ENCODE data around the gene FMN1. TPM values are rescaled to one million over a fixed set of nuclear protein-coding genes. Genes with fewer than 3 reads are reported as not detected.

The FMN1 gene
- total RNA-seq, 1 donor from 2014 or later, result 1.6 TPM

DNA sequence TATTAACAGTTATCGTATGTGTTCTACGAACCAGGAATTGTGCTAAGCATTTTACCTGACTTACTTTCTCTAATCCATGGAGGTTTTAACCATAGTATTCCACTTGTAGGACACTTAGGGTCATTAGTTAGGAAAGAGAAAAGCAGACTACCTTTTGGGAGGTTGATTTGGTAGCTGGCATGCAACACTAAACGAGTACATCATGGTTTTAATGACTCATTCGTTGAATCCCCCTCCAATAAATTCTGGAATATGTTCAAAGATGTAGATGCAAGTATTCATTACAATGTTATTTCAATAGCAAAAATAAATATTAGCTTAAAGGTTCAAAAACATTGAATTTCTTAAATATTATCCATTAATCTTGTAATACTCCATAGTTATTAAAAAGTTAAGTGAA is 162.5 kb downstream of the FMN1 start:
- no peak overlapping the region for H3K4me3 Mint-ChIP-seq
- DNase-seq (ENCODE audit: low spot score in 2 of 2, unreplicated experiment in 2 of 2), result no peak

DNA sequence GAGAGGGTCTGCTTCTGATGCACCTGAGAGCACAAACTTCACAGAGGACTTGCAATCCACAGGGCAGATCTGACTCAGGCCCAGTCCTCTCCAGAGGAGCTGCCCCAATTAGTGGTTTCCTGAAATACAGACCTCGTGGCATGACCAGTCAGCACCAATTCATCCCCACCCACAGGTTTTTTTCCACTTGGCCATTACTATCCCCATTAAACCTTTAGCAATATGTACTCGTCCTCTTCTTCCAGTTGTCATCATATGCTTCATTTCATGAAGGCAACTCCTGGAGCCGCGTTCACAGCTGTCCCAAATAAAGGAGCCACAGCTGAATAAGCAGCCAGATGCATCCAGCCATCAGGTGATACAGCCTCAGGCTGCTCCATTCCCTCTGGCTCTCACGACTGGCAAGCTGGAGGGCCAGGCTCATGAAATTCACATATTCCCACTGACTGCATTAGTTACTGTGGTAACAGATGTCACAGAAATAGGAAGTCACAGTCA is 163.1 kb downstream of the FMN1 start:
- DNase-seq (ENCODE audit: low spot score in 2 of 2, unreplicated experiment in 2 of 2), result no peak
- no peaks in the 10 kb centered on the region for H3K4me1 Mint-ChIP-seq
- TF ChIP-seq, protein P1, sequence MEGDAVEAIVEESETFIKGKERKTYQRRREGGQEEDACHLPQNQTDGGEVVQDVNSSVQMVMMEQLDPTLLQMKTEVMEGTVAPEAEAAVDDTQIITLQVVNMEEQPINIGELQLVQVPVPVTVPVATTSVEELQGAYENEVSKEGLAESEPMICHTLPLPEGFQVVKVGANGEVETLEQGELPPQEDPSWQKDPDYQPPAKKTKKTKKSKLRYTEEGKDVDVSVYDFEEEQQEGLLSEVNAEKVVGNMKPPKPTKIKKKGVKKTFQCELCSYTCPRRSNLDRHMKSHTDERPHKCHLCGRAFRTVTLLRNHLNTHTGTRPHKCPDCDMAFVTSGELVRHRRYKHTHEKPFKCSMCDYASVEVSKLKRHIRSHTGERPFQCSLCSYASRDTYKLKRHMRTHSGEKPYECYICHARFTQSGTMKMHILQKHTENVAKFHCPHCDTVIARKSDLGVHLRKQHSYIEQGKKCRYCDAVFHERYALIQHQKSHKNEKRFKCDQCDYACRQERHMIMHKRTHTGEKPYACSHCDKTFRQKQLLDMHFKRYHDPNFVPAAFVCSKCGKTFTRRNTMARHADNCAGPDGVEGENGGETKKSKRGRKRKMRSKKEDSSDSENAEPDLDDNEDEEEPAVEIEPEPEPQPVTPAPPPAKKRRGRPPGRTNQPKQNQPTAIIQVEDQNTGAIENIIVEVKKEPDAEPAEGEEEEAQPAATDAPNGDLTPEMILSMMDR (IDR thresholded peaks at IDR 0.05; ENCODE audit: unreplicated experiment), result no peak
- no peak overlapping the region for H3K27ac Mint-ChIP-seq
- no peak overlapping the region for H3K4me3 Mint-ChIP-seq
- H3K9me3 Mint-ChIP-seq, result peaks cover 9% of the 10 kb centered on the region
- H3K27me3 Mint-ChIP-seq (ENCODE audit: low read depth), result peaks cover 2% of the 10 kb centered on the region
- no peaks in the 10 kb centered on the region for H3K36me3 Mint-ChIP-seq

More for the DNA sequence above, 162.5 kb downstream of the FMN1 start:
- Mint-ChIP-seq H3K9me3 (peaks cover 9% of the 10 kb centered on the region), H3K27ac (no peak overlapping the region), H3K36me3 (no peaks in the 10 kb centered on the region), H3K27me3 (ENCODE audit: low read depth) (peaks cover 2% of the 10 kb centered on the region), H3K4me1 (no peaks in the 10 kb centered on the region)
- TF ChIP-seq, protein P1 (IDR thresholded peaks at IDR 0.05; ENCODE audit: unreplicated experiment), result no peak

DNA sequence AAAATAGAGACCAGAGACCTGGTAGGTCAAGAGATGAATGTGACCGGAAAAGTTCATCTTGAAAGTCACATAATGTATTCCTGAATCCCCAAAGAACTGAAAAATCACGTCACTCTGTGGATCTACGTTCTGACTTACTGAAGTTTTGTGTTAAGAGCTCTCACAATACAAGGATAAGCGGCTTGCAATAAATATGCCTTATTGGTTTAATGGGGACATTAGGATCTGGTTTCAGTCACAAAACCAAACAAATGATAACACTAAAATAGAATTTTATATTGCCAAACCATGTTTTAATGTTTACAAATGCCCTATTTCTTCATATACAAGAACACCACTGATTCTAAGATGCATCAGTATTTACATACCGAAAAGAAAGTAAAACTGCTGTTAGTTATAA is 164.2 kb downstream of the FMN1 start:
- Mint-ChIP-seq H3K27ac (no peak overlapping the region), H3K36me3 (no peaks in the 10 kb centered on the region), H3K27me3 (ENCODE audit: low read depth) (peaks cover 2% of the 10 kb centered on the region), H3K4me1 (no peaks in the 10 kb centered on the region), H3K9me3 (peaks cover 9% of the 10 kb centered on the region), H3K4me3 (no peak overlapping the region)
- TF ChIP-seq, protein P1 (IDR thresholded peaks at IDR 0.05; ENCODE audit: unreplicated experiment), result no peak
- DNase-seq (ENCODE audit: low spot score in 2 of 2, unreplicated experiment in 2 of 2), result no peak

GRCh38 chr15:33029109-33029652 is 165.3 kb downstream of the FMN1 start:
- Mint-ChIP-seq H3K27ac (no peak overlapping the region), H3K9me3 (peaks cover 9% of the 10 kb centered on the region), H3K36me3 (no peaks in the 10 kb centered on the region), H3K27me3 (ENCODE audit: low read depth) (peaks cover 2% of the 10 kb centered on the region), H3K4me1 (no peaks in the 10 kb centered on the region), H3K4me3 (no peak overlapping the region)
- TF ChIP-seq, protein P1 (IDR thresholded peaks at IDR 0.05; ENCODE audit: unreplicated experiment), result no peak
- DNase-seq (ENCODE audit: low spot score in 2 of 2, unreplicated experiment in 2 of 2), result no peak

DNA sequence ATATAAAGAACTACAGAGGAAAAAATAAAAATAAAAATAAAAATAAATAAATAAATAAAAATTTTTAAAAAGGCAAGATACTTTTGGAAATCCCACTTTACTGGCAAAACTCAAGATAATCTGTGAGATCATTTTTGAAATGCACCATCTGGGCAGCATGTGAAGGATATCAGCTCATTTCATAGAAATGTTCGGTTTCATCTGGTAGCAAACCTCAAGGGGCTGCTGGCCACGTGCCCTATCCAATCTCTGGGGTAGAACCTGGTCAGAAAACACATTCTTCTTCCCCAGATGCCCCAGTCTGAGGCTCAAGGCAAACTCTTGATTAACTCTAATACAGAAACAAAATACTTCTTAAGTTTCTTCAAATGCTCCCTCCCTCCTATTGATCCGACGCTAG is 166.0 kb downstream of the FMN1 start:
- Mint-ChIP-seq H3K36me3 (no peaks in the 10 kb centered on the region), H3K4me3 (no peak overlapping the region), H3K27ac (no peak overlapping the region), H3K27me3 (ENCODE audit: low read depth) (peaks cover 2% of the 10 kb centered on the region), H3K4me1 (no peaks in the 10 kb centered on the region), H3K9me3 (peaks cover 4% of the 10 kb centered on the region)
- no peak for DNase-seq (ENCODE audit: low spot score in 2 of 2, unreplicated experiment in 2 of 2)
- TF ChIP-seq, protein P1 (IDR thresholded peaks at IDR 0.05; ENCODE audit: unreplicated experiment), result no peak

Data from mesothelial cell of epicardium (in vitro differentiated cells).